KOPT-K1 (cell line): ENCODE measurements around the gene RGS6.

ENCODE experiments used
- H3K27ac ChIP-seq: fragments of 200-600 bp; sonication (generic); 2 replicates; pipeline ENCODE4 v1.5.1; 2016; ENCODE audit warnings: antibody characterized with exemption, mild to moderate bottlenecking, low read depth, low read length; ENCODE audit not compliant: poor library complexity, severe bottlenecking
- H3K36me3 ChIP-seq: fragments of 200-600 bp; sonication (generic); 2 replicates; pipeline ENCODE4 v1.5.1; 2017; ENCODE audit warnings: antibody characterized with exemption, mild to moderate bottlenecking, low read length, moderate library complexity; ENCODE audit not compliant: insufficient read depth
- H3K9me3 ChIP-seq: fragments of 200-600 bp; sonication (generic); 2 replicates; pipeline ENCODE4 v1.5.1; 2017; ENCODE audit warnings: antibody characterized with exemption, low read length, mild to moderate bottlenecking; ENCODE audit not compliant: insufficient read depth, poor library complexity, severe bottlenecking

The RGS6 gene

GRCh38 chr14:72578514-72578913, 646.3 kb downstream of the RGS6 start:
- Histone ChIP-seq H3K27ac (no peak overlapping the region), H3K36me3 (no peaks in the 10 kb centered on the region), H3K9me3 (no peaks in the 10 kb centered on the region)

- H3K9me3 ChIP-seq, result no peaks in the 10 kb centered on the region
- H3K27ac ChIP-seq, result no peak overlapping the region
- no peaks in the 10 kb centered on the region for H3K36me3 ChIP-seq
These were observed 650.4 kb downstream of the RGS6 start for GRCh38 chr14:72582582-72582981.

- Histone ChIP-seq H3K36me3 (no peaks in the 10 kb centered on the region), H3K27ac (no peak overlapping the region), H3K9me3 (no peaks in the 10 kb centered on the region)
These were observed 651.4 kb downstream of the RGS6 start for GRCh38 chr14:72583316-72584272.

GRCh38 chr14:72588521-72588920, 656.3 kb downstream of the RGS6 start:
- Histone ChIP-seq H3K9me3 (peaks cover 12% of the 10 kb centered on the region), H3K27ac (no peak overlapping the region), H3K36me3 (no peaks in the 10 kb centered on the region)

- H3K27ac ChIP-seq, result no peak overlapping the region
- no peaks in the 10 kb centered on the region for H3K36me3 ChIP-seq
- peaks cover 12% of the 10 kb centered on the region for H3K9me3 ChIP-seq
These were observed 657.4 kb downstream of the RGS6 start for GRCh38 chr14:72589652-72590051.

GRCh38 chr14:72590577-72590976, 658.3 kb downstream of the RGS6 start:
- Histone ChIP-seq H3K27ac (no peak overlapping the region), H3K36me3 (no peaks in the 10 kb centered on the region), H3K9me3 (peaks cover 12% of the 10 kb centered on the region)

GRCh38 chr14:72591391-72591790, 659.2 kb downstream of the RGS6 start:
- Histone ChIP-seq H3K27ac (no peak overlapping the region), H3K9me3 (peaks cover 12% of the 10 kb centered on the region), H3K36me3 (no peaks in the 10 kb centered on the region)

- H3K9me3 ChIP-seq, result peaks cover 11% of the 10 kb centered on the region
- no peaks in the 10 kb centered on the region for H3K36me3 ChIP-seq
- H3K27ac ChIP-seq, result peak overlapping the region; percentile 69
These were observed 662.1 kb downstream of the RGS6 start for GRCh38 chr14:72594099-72594901.

- H3K27ac ChIP-seq, result peak overlapping the region; percentile 69
- H3K9me3 ChIP-seq, result peaks cover under 1% of the 10 kb centered on the region
- H3K36me3 ChIP-seq, result no peaks in the 10 kb centered on the region
These were observed 663.1 kb downstream of the RGS6 start for GRCh38 chr14:72595152-72595862.

- Histone ChIP-seq H3K36me3 (no peaks in the 10 kb centered on the region), H3K9me3 (no peaks in the 10 kb centered on the region), H3K27ac (peak overlapping the region; percentile 13)
These were observed 665.3 kb downstream of the RGS6 start for GRCh38 chr14:72597252-72598233.

GRCh38 chr14:72598306-72598705, 666.1 kb downstream of the RGS6 start:
- Histone ChIP-seq H3K36me3 (no peaks in the 10 kb centered on the region), H3K27ac (peak overlapping the region; percentile 13), H3K9me3 (no peaks in the 10 kb centered on the region)

- Histone ChIP-seq H3K9me3 (no peaks in the 10 kb centered on the region), H3K27ac (peak overlapping the region; percentile 53), H3K36me3 (no peaks in the 10 kb centered on the region)
These were observed 667.6 kb downstream of the RGS6 start for GRCh38 chr14:72599579-72600470.

- Histone ChIP-seq H3K36me3 (no peaks in the 10 kb centered on the region), H3K27ac (peak overlapping the region; percentile 53)
These were observed 668.5 kb downstream of the RGS6 start for GRCh38 chr14:72600551-72601330.

More at GRCh38 chr14:72600551-72601330, 668.5 kb downstream of the RGS6 start:
- H3K9me3 ChIP-seq, result no peaks in the 10 kb centered on the region
